DMS114 treated with DMSO at 0.1 percent for 48 hours (cell line): ENCODE measurements around the gene WBP2.
"Not testable (repeated sequence)": the region's sequence is repeated elsewhere in the genome, so short reads cannot be mapped to it uniquely, and the experiment has no call there.

Experiments used
- DNase-seq: peaks from one replicate; lab custom pipeline; 2025; ENCODE audit not compliant: unreplicated experiment; lab: John Stamatoyannopoulos, UW

WBP2 gene

DNA sequence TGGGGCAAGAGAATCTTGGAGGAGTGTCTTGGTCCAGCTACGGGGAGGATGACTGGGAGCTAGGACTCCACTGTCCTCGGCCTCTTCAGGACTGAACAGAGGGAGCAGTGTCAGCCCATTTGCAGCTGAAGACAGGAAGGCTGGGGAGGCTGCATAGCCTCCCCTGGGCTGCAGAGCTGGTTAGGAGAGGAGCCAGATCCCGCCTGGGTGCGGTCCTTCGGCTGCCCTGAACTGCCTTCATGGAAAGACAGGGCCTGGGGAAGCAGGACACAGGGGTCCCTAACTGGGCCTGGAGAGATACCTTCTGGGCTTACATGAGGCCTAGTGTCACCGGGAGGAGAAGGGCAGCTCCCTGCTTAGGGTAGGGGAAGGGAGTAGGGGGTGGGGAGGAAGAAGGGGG lies 37.6 kb downstream of the WBP2 start:
- no peak for DNase-seq

DNA sequence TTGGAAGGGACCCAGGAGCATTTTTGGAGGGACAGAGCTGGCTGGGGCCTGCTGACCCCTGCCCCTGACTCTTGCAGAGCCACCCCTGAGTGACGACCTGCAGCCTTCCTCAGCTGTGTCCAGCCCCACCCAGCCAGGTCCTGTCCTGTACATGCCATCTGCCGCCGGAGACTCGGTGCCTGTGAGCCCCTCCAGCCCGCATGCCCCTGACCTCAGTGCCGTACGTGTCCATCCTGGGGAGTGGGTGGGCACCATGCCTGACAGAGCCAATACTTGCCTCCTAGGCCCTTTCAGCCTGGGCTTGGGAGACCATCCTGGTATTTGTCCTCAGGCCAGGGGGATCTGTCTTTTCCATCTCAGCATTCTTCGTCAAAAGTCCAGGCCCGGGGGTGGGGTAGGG lies 38.4 kb downstream of the WBP2 start:
- DNase-seq = no peak

DNA sequence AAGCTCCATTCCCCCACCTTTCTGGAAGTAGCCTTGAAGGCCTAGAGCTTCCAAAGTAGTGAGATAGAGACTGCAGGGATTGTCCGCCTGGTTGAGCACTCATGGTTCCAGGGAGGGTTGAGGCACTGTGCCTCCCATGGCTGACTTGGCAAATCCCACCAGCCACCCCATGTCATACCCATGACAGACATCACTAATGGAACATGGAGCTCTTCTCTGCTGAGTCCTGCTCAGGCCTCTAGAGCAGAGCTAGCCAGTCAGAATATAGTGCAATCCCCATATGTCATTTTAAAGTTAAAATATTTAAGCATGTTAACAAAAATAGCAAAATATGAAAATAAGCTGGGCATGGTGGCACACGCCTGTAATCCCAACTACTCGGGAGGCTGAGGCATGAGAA lies 39.7 kb downstream of the WBP2 start:
- DNase-seq = no peak

DNA sequence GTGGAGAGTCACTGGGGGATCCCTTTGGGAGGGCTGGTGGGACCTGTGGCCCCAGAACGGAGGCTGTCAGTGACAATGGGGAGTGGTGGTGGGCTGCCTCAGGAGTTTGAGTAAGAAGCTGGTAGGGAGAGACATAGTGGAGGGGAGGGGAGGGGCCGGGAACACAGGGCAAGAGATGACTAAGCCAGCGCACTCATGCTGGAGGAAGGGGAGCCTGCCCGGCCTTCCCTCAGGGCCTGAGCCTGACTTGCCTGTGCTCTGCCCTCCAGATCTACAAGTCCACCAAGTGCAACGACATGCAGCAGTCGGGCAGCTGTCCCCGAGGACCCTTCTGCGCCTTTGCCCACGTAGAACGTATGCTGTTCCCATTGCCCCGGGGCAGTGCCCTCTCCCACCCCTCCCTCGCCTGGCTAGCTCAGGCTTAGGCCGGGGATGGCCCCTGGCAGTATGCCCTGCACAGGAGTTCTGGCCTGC lies 40.2 kb downstream of the WBP2 start:
- DNase-seq = no peak

DNA sequence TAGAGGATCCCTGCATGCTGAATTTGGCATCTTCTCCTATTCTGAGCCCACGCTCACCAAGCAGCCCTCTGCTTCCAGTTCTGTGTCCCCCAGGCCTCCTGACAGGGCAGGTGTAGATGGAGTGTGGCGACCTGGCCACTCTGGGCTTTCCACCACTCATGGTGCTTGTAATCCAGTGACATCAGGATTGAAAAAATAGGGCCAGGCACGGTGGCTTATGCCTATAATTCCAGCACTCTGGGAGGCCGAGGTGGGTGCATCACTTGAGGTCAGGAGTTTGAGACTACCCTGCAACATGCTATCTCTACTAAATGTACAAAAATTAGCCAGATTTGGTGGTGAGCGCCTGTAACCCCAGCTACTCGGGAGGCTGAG lies 41.1 kb downstream of the WBP2 start:
- no peak for DNase-seq

DNA sequence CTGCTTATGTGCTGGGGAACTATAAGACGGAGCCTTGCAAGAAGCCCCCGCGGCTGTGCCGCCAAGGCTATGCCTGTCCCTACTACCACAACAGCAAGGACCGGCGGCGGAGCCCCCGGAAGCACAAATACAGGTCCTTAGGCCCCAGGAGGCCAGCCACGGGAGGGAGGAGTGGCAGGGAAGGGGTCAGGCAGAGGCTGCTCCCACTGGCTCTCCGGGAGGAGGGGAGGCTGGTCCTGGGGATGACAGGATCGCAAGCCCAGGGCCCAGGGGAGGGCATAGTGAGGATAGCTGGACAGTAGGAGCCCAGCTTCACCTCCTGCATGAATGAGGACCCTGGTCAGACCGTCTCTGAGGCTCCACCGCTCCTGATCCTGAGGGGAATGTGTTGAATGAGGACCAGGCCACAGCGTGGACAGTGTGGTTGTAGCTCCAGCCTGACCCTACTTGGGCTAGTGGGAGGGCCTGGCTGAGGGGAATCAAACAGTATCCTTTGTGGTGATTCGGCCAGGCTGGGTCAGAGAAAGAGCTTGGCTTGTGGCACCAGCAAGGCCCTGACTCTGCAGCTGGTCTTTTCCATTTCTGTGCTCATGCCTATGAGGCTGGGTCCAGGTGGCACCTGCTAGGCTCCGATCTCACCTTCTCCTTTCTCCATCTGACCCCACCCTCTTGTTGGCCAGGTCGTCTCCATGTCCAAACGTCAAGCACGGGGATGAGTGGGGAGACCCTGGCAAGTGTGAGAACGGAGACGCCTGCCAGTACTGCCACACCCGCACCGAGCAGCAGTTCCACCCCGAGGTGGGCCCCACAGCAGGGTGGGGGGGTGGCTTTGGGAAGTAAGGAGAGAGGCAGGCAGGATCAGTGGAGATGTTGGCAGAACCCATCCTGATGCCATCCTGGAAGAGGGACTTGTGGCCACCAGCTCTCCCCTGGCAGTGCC lies 41.8 kb downstream of the WBP2 start:
- DNase-seq = no peak

DNA sequence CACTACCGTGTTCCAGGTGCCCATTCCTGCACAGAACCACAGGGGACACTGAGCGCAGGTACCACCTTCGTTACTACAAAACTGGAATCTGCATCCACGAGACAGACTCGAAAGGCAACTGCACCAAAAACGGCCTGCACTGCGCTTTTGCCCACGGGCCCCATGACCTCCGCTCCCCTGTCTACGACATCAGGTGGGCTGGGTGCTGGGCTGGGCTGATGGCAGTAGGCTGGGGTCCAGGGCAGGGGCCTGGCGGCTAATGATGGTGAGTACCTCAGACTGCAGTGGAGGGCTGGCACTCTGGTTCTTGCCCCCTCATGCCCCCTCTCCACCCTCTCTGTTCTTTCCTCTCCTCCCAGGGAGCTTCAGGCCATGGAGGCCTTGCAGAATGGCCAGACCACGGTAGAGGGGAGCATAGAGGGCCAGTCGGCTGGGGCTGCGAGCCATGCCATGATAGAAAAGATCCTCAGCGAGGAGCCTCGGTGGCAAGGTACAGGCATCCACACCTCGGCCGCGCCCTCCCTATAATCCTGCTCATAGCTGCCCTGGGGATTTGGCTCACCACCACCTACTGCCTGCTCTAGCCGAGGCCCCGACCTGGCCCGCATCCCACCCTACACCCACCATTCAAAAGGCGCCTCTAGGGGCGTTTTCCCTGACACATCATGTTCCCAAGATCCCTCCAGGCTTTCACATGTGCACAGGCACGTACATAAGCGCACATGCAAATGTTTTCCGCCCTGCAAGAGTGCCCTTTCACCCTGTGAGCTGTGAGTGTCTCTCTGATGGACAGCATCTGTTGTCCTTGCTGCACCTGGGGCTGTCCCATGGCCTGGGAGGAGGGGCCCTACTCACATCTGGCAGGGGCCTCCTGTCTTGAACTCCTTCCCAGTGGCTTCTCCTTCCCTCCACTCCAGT lies 42.8 kb downstream of the WBP2 start:
- DNase-seq = no peak

DNA sequence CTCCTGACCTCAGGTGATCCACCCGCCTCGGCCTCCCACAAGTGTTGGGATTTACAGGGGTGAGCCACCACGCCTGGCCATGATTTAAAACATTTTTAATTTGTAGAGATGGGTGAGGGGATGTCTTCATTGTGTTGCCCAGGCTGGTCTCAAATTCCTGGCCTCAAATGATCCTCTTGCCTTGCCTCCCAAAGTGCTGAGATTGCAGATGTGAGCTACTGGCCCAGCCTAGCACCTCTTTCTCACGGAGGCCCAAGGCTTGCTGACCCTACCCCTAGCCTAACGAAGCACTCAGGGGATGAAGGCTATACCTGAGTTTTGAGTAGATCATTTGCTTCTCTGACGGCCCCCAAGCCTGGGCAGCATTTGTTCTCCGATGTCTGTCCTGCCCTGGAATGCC lies 44.0 kb downstream of the WBP2 start:
- no peak for DNase-seq

DNA sequence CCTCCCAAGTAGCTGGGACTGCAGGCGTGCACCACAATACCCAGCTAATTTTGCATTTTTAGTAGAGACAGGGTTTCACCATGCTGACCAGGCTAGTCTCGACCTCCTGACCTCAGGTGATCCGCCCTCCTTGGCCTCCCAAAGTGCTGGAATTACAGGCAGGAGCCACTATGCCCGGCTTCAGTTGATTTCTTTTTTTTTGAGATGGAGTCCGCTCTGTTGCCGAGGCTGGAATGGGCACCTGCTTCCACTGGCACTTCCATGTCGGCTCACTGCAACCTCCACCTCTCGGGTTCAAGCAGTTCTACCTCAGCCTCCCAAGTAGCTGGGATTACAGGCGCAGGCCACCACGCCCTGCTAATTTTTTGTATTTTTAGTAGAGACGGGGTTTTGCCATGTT lies 44.4 kb downstream of the WBP2 start:
- DNase-seq = not testable (repeated sequence)

DNA sequence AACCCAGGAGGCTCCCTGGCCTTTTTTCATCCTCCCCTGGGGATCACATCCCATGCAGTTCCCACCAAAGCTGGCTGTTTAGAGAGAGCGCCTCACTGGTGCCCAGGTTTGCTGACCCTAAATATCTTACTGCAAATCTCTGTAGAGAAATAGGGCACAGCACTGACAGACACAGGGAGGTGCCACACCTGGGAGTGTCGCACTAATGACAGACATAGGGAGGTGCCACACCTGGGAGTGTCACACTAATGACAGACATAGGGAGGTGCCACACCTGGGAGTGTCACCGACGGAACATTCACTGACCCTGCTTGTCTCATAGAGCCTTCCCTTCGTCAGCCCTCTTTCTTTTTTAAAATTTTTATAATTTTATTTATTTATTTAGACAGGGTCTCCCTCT lies 44.9 kb downstream of the WBP2 start:
- DNase-seq = no peak

DNA sequence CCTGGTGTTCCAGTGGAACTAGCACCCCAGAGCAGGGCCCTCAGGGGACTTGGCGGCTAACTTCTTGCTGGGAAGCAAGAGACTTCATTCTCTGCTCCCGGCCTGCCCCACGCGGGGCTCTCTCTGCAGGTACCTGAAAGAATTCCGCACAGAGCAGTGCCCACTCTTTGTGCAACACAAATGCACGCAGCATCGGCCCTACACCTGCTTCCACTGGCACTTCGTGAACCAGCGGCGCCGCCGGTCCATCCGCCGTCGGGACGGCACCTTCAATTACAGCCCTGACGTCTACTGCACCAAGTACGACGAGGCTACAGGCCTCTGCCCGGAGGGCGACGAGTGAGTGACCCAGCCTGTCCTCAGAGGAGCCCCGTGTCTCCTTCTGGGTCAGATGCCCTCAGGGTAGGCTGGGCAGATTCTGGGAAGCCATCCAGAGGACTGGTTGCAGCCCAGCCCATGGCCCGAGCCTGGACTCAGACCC lies 45.5 kb downstream of the WBP2 start:
- no peak for DNase-seq

DNA sequence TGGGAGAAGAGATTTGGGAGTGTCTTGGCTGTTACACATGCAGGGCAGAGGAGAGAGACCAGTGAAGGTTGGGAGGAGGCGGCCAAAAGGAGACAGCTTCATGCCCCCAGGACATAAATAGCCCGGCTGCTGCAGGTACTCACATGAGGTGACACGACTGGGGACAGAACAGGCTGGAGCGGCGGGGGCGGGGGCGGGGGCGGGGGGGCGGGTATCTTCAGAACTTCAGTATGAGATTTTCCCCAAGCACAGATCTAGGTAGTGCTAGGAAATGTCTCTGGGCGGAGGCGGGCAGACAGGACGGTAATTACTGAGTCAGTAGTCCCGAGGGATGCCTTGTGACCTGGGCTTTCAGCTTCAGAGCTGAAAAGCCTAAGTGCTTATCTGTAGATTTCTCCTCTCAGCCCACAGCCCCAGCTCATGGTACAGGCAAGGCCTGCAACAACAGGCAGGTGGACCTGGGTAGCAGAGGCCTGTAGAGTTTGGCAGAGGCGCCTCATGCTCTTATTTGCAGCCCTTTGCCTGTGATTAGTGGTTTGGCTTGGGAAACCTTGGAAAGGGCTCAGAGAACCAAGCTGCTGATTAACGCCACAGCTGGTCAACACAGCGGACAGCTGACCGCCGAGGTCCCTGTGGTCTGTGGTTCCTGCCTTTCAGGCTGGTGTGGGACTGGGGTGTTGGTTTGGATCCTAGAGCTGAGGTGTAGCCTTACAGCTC lies 46.1 kb downstream of the WBP2 start:
- DNase-seq = no peak

DNA sequence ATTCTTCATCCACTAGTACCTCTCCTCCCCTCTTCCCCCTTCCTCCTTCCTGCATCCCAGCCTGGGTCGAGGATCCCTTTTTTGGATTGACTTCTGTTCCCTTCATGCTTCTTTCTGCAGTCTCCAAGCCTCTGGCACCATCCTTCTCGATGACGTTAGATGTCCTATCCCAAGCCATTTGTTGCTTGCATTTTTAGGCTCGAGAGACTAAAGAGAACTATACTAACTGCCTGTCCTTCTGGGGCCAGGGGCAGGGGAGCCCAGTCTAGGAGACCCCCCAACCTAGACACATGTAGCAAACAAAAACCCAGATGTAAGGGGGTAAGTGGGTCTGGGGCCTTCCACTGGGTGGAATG lies 46.6 kb downstream of the WBP2 start:
- DNase-seq = no peak

DNA sequence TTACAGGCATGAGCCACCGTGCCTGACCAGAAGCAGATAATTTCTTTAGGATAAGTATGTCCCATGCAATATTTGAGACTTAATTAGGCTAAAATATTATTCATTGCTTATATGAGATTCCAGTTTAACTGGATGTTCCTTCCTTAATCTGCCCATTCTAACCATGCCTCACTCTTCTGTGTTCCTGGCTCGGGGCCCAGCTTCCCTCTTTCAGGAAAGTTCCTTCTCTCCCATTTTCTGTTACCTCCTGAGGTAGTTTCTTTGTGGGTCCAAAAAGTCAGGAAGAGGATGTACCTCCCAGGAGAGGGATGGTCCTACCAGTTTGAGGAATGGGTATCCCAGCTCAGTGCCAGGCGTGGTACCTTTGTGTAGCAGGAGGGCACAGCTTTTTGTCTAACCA lies 47.3 kb downstream of the WBP2 start:
- no peak for DNase-seq

DNA sequence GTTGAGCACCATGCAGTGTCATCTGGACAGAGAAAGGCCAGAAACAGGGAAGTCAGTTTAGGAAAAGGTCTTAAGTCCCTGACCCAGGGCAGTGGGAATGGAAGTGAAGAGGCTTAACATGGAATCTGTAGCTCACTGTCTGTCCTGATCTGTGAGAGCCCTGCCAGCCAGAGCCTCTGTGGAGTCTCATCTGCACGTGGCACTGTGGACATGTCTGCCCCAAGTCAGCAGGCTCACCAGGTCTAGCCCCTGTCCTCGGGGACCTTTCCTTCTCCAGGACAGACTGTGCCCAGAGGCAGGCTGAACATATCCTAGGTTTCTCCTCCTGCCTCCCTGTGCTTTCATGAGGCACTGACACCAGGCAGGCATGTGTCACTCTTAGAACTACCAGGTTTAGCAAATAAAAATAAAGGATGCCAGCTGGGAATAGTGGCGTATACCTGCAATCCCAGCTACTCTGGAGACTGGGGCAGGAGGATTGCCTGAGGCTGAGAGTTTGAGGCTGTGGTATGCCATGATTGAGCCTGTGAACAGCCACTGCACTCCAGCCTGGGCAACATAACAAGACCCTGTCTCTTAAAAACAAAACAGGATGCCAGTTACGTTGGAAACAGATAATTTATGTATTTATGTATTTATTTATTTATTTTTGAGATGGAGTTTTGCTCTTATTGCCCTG lies 48.2 kb downstream of the WBP2 start:
- DNase-seq = no peak

DNA sequence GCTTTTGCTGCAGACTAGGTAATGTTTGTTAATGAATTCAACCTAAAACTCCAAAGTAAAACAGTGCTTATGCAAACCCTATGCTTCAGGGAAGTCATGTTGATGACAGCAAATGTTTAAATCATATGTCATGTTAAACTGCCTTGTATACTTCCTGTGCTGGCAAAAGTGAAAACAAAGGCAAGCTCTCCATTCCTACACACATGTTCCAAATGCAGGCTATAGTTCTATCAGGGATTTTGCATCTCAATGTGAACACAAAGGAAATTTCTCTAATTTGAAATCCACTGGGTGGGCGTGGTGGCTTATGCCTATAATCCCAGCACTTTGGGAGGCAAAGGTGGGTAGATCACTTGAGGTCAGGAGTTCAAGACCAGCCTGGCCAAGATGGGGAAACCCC lies 51.3 kb downstream of the WBP2 start:
- DNase-seq = no peak

DNA sequence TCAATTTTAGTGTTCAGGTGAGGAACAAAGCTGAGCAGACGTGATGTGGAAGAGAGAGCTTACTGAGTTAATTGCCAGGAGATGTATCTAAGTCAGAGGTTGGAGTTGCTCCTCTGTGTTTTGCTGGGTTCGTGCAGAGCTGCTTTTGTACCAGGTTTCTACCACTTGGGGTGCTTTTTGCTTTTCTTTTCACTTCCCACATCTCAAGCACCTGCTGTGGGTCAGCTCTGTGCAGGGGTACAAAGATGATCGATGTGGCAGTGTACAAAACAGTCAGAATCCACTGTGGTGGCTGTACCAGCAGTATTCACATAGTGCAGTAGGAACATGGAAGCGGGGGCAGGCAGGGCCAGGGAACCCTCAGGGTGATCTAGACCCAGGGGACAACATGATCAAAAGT lies 55.7 kb downstream of the WBP2 start:
- no peak for DNase-seq

DNA sequence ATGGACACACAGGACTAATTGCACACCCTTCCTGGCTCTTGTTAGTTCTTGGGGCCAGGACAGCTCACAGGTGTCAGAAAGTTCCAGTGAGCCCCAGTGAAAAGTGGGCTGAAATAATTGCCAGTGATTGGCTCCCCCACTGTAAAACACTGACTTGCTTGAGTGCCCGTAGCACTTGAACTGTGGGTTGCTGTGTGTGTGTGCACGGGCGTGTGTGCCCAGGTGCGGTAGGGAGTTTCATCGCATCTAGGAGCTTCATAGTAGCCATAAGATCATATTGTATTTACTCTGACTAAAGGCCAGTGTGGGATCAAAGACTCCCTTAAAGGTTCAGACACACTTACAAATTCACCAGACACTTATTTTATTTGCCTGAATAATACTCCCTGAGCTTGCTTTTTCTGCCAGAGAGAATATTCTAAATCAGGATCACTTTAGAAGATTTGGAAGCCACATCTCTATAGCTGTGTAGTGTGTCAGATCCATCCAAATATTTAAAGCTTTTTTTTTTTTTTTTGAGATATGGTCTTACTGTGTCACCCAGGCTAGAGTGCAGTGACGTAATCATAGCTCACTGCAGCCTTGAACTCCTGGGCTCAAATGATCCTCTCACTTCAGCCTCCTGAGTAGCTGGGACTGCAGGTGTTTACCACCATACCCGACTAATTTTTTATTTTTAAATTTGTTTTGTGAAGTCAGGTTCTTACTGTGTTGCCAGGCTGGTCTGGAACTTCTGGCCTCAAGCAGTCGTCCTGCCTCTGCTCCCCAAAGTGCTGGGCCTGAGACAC lies 59.1 kb downstream of the WBP2 start:
- DNase-seq = no peak
